GM23338 (cell line): ENCODE results near the gene MCOLN2.

ENCODE experiments used
- CTCF ChIP-seq, 2 experiments: fragments of 200-600 bp in 1 of 2; sonication (generic) in 1 of 2; conservative IDR thresholded peaks; 2 replicates each; pipeline versions ENCODE4 v1.5.1 to v1.6.1; 2016 to 2017; ENCODE audit warnings: antibody characterized with exemption in 2 of 2, low read depth in 2 of 2, mild to moderate bottlenecking in 2 of 2, moderate library complexity in 1 of 2
- EZH2 ChIP-seq: fragments of 200-600 bp; sonication (generic); IDR thresholded peaks from one replicate; pipeline ENCODE4 v1.8.0; 2017; ENCODE audit warnings: antibody characterized with exemption, mild to moderate bottlenecking, low read depth; ENCODE audit not compliant: unreplicated experiment
- POLR2AphosphoS5 ChIP-seq: IDR thresholded peaks from 2 replicates; pipeline ENCODE4 v1.6.1; 2016; ENCODE audit warnings: antibody characterized with exemption, low read depth

GRCh38 chr1:84887261-84887934 is 109.5 kb downstream of the MCOLN2 start:
- TF ChIP-seq CTCF (conservative IDR thresholded peaks at IDR 0.05; ENCODE audit: low read depth in 2 of 2): no peak
- TF ChIP-seq EZH2: no peak
- no peak for TF ChIP-seq POLR2AphosphoS5
